Epithelial cell of proximal tubule (primary cell): Measurements from ENCODE around the gene MRPL28. TPM values are rescaled to one million over a fixed set of nuclear protein-coding genes. Genes with fewer than 3 reads are reported as not detected.
"Not testable (repeated sequence)": the region's sequence is repeated elsewhere in the genome, so short reads cannot be mapped to it uniquely, and the experiment has no call there.

Experiments
- DNase-seq: peaks from one replicate; pipeline ENCODE4 v3.0.0-alpha.2; 2011; ENCODE audit warnings: low read depth
- H3K4me3 ChIP-seq: 2 replicates; pipeline ENCODE4 v1.5.1; 2011; ENCODE audit warnings: low read depth, mild to moderate bottlenecking, low read length
- total RNA-seq: library from RNA; depleted of rRNA; stranded (reverse); fragments of >200 nt; gene quantifications from 2 replicates; pipeline ENCODE4 v1.2.3, GENCODE V29; 2015
- TF ChIP-seq, protein P1 (sequence below): conservative IDR thresholded peaks from 2 replicates; pipeline ENCODE4 v1.5.1; 2012; ENCODE audit warnings: low read depth, mild to moderate bottlenecking, low read length

Gene MRPL28
- total RNA-seq, result 188 and 253 TPM in 2 replicates

DNA sequence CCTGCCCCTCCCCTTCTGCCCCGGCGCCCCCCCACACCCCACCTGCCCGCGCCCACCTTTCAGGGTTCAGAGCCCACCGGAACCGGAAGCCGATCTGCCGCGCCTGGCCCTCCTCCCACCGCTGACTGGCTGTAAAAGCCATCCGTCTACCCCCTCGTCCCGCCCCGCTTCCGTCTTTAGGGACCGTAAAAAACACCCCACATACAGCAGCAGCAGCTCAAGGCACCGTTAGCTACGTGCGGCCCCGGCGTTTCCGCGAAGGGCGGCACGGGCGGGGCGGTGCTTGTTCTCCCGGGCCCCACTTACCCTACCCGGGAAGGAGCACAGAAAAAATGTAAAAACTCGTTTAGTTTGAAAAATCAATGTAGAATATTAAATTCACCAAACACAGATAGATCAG is at the start of gene MRPL28:
Gene MRPL28 (minus strand): TSS at position 96 of the 400 bp plus-strand sequence. CDS start 320 bp downstream, outside the sequence.
- DNase-seq, result no peak
- TF ChIP-seq, protein P1, sequence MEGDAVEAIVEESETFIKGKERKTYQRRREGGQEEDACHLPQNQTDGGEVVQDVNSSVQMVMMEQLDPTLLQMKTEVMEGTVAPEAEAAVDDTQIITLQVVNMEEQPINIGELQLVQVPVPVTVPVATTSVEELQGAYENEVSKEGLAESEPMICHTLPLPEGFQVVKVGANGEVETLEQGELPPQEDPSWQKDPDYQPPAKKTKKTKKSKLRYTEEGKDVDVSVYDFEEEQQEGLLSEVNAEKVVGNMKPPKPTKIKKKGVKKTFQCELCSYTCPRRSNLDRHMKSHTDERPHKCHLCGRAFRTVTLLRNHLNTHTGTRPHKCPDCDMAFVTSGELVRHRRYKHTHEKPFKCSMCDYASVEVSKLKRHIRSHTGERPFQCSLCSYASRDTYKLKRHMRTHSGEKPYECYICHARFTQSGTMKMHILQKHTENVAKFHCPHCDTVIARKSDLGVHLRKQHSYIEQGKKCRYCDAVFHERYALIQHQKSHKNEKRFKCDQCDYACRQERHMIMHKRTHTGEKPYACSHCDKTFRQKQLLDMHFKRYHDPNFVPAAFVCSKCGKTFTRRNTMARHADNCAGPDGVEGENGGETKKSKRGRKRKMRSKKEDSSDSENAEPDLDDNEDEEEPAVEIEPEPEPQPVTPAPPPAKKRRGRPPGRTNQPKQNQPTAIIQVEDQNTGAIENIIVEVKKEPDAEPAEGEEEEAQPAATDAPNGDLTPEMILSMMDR, result no peak
- peak within 1 kb of the TSS; percentile 40 for H3K4me3 ChIP-seq

DNA sequence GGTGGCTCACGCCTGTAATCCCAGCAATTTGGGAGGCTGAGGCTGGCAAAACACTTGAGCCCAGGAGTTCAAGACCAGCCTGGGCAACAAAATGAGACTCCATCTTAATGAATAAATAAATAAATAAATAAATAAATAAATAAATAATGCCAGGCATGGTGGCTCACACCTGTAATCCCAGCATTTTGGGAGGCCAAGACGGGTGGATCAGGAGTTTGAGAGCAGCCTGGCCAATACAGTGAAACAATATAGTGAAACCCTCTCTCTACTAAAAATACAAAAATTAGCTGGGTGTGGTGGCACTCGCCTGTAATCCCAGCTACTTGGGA is 44.8 kb upstream of the MRPL28 start:
- not testable (repeated sequence) for H3K4me3 ChIP-seq, DNase-seq

DNA sequence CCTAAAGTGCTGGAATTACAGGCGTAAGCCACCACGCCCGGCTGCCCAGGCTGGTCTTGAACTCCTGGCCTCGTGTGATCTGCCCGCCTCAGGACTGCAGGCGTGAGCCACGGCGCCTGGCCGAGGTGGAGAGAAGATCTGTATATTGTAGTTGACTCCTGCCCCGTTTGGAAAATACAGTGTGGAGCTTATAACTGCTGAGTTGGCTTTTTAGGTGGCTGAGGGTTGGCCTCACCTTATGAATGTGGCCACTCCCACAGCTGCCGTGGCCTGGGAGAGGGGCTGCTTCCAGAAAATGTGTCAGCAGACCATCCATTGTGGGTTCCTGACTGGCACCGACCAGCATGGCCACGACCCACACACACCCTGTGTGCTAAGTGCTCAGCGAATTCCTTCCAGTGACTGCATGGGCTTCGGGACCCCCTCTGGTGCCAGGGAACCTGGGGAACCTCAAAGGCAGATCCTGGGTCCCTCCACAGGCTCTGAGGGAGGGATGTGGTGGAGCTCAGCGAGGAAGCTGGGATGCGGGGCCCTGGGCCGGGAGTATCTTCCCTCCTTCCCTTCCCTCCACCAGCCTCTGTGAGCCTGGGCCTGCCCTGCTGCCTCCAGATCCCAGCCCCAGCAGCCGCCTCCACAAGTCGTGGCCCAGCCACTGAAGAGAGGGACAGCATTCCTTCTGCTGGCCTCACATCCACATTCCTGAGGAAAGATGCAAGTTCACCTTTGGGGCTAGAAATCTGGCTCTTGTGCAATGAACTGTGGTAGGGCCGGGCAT is 44.2 kb upstream of the MRPL28 start:
- TF ChIP-seq, protein P1, result no peak
- no peak for DNase-seq
- H3K4me3 ChIP-seq, result no peak overlapping the region

DNA sequence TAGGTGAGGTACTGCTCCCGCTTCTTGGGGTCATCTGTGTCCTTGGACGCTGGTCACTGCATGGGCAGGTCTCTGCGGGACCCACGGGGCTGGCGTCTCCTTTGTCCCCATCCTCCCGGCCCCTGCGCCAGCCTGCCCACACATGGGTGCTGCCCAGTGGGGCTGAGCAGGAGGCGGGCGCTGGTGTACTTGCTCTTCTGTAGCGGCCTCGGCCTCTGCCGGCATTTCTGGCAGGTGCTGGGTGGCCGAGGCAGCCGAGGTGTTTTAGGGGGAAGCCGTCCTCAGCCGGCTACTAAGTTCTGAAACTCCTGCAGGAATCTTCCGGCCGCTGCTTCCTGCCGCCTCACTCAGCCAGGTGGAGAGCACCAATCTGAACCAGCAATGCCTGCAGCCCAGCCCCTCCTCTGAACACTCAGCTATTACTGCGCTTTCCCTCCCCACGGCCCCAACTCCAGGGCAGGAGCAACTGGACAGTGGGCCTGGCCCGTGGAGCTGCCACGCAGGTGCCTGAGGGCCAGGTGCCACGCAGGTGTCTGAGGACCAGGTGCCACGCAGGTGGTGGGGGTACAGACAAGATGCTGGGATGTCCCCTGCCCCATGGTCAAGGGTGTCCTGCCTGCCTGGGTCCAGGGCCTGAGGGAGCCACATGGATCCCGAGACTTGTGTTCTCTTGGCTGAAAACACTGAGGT is 41.4 kb upstream of the MRPL28 start:
- no peak overlapping the region for H3K4me3 ChIP-seq
- TF ChIP-seq, protein P1, result no peak
- DNase-seq, result no peak

DNA sequence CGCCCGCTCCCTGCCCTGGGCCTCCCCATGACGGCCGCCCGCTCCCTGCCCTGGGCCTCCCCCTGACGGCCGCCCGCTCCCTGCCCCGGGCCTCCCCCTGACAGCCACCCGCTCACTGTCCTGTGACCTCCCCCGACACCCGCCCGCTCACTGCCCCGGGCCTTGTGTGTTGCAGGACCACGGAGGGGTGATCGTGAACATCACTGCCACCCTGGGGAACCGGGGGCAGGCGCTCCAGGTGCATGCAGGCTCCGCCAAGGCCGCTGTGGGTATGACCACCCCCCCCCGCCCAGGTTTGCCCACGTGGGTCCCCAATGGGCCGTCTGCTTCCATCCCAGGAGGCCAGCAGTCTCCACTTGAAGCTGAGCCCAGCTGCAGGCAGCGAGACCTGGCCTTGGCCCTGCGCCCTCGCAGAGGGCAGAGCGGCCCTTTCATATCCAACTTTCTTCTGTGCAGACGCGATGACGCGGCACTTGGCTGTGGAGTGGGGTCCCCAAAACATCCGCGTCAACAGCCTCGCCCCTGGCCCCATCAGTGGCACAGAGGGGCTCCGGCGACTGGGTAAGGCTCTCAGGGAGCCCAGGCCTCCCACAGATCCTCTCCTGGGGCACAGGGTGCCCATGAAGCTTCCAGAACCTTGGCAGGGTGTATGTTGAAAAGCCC is 40.3 kb upstream of the MRPL28 start:
- TF ChIP-seq, protein P1, result no peak
- H3K4me3 ChIP-seq, result no peak overlapping the region
- no peak for DNase-seq

DNA sequence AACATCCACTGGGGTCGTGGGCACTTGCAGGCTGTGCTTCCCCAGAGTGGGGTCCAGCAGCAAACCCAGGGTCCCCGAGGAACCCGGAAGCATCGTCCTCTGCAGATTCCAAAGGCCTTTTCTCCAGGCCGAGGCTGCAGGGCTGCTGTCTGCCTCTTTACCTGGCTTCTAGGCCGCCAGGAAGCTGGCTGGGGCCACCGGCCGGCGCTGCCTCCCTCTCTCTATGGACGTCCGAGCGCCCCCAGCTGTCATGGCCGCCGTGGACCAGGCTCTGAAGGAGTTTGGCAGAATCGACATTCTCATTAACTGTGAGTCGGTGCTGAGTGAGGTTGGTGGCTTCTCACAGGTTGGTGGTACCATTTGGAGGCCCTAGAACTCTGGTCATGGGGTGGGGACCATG is 36.9 kb upstream of the MRPL28 start:
- DNase-seq, result no peak
- H3K4me3 ChIP-seq, result no peak overlapping the region
- TF ChIP-seq, protein P1, result no peak
